Fibroblast of mammary gland (primary cell): ENCODE data around the gene TOPAZ1.

ENCODE experiments used
- DNase-seq: peaks from one replicate; pipeline ENCODE4 v3.0.0-alpha.2; 2010; ENCODE audit warnings: low read depth
- H3K4me3 ChIP-seq: 2 replicates; pipeline ENCODE4 v1.5.1; 2011; ENCODE audit warnings: low read depth, mild to moderate bottlenecking, low read length, moderate library complexity; ENCODE audit not compliant: control insufficient read depth
- CTCF ChIP-seq: conservative IDR thresholded peaks from 2 replicates; pipeline ENCODE4 v1.5.1; 2011; ENCODE audit warnings: low read depth, low read length, inconsistent platforms; ENCODE audit not compliant: control insufficient read depth, insufficient read depth

Gene TOPAZ1

GRCh38 chr3:44323341-44323955, 81.8 kb downstream of the TOPAZ1 start:
- TF ChIP-seq CTCF, result peak; percentile 81
- peak; percentile 67 for DNase-seq
- no peak overlapping the region for H3K4me3 ChIP-seq

- no peak overlapping the region for H3K4me3 ChIP-seq
- TF ChIP-seq CTCF, result no peak
- DNase-seq, result no peak
These were observed 82.9 kb downstream of the TOPAZ1 start for GRCh38 chr3:44324584-44324983.

GRCh38 chr3:44326019-44326418, 84.3 kb downstream of the TOPAZ1 start:
- no peak for TF ChIP-seq CTCF
- H3K4me3 ChIP-seq, result no peak overlapping the region
- peak; percentile 61 for DNase-seq

- DNase-seq, result no peak
- TF ChIP-seq CTCF, result no peak
- no peak overlapping the region for H3K4me3 ChIP-seq
These were observed 84.8 kb downstream of the TOPAZ1 start for GRCh38 chr3:44326515-44326914.

- no peak overlapping the region for H3K4me3 ChIP-seq
- TF ChIP-seq CTCF, result no peak
- no peak for DNase-seq
These were observed 88.3 kb downstream of the TOPAZ1 start for GRCh38 chr3:44329946-44330345.

- TF ChIP-seq CTCF, result no peak
- H3K4me3 ChIP-seq, result no peak overlapping the region
- DNase-seq, result no peak
These were observed 88.8 kb downstream of the TOPAZ1 start for GRCh38 chr3:44330444-44330843.

GRCh38 chr3:44334326-44334725, 92.6 kb downstream of the TOPAZ1 start:
- TF ChIP-seq CTCF, result no peak
- no peak overlapping the region for H3K4me3 ChIP-seq
- no peak for DNase-seq
